ENCODE data around the gene GOLGA1. TPM values are rescaled to one million over a fixed set of nuclear protein-coding genes. Genes with fewer than 3 reads are reported as not detected.

GOLGA1 gene
- total and polyA plus RNA-seq, 2 of the 13 experiments (the other 11 are each of a cell fraction or from before 2014, with no cell fraction given): 12.7 to 15.9 TPM

DNA sequence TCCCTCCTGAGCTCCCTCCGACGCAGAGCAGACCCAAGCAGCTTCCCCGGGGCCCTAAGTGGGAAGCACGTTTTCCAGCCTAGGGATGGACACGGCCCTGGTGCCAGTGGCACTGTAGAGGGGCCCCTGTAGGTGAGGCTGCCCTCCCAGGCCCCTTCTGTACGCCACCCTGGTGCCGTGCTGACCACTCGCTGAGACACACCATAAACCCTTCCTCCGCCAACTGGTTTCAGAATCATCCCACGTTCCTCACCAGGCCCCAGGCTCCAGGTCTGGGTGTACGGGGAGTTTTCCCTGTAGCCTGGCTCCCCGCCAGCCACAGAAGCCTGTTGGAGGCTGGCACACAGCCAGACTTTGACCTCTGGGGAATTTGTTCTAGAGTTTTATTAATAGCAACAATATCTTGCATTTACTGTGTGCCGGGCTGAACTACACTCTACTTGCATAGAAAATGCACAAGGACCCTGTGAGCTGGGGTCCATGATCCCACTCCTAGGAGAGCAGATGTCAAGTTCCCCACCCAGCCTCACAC, 105.8 kb downstream of the GOLGA1 start (continued):
- TF ChIP-seq, protein P1, sequence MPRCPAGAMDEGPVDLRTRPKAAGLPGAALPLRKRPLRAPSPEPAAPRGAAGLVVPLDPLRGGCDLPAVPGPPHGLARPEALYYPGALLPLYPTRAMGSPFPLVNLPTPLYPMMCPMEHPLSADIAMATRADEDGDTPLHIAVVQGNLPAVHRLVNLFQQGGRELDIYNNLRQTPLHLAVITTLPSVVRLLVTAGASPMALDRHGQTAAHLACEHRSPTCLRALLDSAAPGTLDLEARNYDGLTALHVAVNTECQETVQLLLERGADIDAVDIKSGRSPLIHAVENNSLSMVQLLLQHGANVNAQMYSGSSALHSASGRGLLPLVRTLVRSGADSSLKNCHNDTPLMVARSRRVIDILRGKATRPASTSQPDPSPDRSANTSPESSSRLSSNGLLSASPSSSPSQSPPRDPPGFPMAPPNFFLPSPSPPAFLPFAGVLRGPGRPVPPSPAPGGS (CRISPR knock-in tag; IDR thresholded peaks at IDR 0.05): 0 out of 2 replicates have a peak, but pooled peaks have one; percentile 6
- TF ChIP-seq RELA (CRISPR knock-in tag; IDR thresholded peaks at IDR 0.05): no peak
- TF ChIP-seq, protein P2, sequence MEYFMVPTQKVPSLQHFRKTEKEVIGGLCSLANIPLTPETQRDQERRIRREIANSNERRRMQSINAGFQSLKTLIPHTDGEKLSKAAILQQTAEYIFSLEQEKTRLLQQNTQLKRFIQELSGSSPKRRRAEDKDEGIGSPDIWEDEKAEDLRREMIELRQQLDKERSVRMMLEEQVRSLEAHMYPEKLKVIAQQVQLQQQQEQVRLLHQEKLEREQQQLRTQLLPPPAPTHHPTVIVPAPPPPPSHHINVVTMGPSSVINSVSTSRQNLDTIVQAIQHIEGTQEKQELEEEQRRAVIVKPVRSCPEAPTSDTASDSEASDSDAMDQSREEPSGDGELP (IDR thresholded peaks at IDR 0.05; ENCODE audit: borderline replicate concordance, low read depth): no peak
- TF ChIP-seq AGO1 (IDR thresholded peaks at IDR 0.05; ENCODE audit: low read depth, low read length, poor library complexity, severe bottlenecking): no peak
- 0 out of 2 replicates have a peak, but pooled peaks have one; percentile 25 for TF ChIP-seq ZNF598 (CRISPR knock-in tag; IDR thresholded peaks at IDR 0.05; ENCODE audit: borderline replicate concordance)
- TF ChIP-seq, protein P3, sequence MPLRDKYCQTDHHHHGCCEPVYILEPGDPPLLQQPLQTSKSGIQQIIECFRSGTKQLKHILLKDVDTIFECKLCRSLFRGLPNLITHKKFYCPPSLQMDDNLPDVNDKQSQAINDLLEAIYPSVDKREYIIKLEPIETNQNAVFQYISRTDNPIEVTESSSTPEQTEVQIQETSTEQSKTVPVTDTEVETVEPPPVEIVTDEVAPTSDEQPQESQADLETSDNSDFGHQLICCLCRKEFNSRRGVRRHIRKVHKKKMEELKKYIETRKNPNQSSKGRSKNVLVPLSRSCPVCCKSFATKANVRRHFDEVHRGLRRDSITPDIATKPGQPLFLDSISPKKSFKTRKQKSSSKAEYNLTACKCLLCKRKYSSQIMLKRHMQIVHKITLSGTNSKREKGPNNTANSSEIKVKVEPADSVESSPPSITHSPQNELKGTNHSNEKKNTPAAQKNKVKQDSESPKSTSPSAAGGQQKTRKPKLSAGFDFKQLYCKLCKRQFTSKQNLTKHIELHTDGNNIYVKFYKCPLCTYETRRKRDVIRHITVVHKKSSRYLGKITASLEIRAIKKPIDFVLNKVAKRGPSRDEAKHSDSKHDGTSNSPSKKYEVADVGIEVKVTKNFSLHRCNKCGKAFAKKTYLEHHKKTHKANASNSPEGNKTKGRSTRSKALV (CRISPR knock-in tag; IDR thresholded peaks at IDR 0.05): 0 out of 2 replicates have a peak, but pooled peaks have one; percentile 33
- TF ChIP-seq, protein P4, sequence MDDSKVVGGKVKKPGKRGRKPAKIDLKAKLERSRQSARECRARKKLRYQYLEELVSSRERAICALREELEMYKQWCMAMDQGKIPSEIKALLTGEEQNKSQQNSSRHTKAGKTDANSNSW (CRISPR knock-in tag; IDR thresholded peaks at IDR 0.05; ENCODE audit: borderline replicate concordance): no peak
- TF ChIP-seq, protein P5, sequence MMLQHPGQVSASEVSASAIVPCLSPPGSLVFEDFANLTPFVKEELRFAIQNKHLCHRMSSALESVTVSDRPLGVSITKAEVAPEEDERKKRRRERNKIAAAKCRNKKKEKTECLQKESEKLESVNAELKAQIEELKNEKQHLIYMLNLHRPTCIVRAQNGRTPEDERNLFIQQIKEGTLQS (CRISPR knock-in tag; IDR thresholded peaks at IDR 0.05): no peak
- TF ChIP-seq, protein P6, sequence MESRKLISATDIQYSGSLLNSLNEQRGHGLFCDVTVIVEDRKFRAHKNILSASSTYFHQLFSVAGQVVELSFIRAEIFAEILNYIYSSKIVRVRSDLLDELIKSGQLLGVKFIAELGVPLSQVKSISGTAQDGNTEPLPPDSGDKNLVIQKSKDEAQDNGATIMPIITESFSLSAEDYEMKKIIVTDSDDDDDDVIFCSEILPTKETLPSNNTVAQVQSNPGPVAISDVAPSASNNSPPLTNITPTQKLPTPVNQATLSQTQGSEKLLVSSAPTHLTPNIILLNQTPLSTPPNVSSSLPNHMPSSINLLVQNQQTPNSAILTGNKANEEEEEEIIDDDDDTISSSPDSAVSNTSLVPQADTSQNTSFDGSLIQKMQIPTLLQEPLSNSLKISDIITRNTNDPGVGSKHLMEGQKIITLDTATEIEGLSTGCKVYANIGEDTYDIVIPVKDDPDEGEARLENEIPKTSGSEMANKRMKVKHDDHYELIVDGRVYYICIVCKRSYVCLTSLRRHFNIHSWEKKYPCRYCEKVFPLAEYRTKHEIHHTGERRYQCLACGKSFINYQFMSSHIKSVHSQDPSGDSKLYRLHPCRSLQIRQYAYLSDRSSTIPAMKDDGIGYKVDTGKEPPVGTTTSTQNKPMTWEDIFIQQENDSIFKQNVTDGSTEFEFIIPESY (CRISPR knock-in tag; IDR thresholded peaks at IDR 0.05): no peak
- TF ChIP-seq MBNL3 (CRISPR knock-in tag; conservative IDR thresholded peaks at IDR 0.05): no peak
- 0 out of 2 replicates have a peak, but pooled peaks have one; percentile 32 for TF ChIP-seq NFIB (CRISPR knock-in tag; IDR thresholded peaks at IDR 0.05; ENCODE audit: borderline replicate concordance)
- no peak for TF ChIP-seq GATAD1 (CRISPR knock-in tag; IDR thresholded peaks at IDR 0.05)
- TF ChIP-seq, protein P7, sequence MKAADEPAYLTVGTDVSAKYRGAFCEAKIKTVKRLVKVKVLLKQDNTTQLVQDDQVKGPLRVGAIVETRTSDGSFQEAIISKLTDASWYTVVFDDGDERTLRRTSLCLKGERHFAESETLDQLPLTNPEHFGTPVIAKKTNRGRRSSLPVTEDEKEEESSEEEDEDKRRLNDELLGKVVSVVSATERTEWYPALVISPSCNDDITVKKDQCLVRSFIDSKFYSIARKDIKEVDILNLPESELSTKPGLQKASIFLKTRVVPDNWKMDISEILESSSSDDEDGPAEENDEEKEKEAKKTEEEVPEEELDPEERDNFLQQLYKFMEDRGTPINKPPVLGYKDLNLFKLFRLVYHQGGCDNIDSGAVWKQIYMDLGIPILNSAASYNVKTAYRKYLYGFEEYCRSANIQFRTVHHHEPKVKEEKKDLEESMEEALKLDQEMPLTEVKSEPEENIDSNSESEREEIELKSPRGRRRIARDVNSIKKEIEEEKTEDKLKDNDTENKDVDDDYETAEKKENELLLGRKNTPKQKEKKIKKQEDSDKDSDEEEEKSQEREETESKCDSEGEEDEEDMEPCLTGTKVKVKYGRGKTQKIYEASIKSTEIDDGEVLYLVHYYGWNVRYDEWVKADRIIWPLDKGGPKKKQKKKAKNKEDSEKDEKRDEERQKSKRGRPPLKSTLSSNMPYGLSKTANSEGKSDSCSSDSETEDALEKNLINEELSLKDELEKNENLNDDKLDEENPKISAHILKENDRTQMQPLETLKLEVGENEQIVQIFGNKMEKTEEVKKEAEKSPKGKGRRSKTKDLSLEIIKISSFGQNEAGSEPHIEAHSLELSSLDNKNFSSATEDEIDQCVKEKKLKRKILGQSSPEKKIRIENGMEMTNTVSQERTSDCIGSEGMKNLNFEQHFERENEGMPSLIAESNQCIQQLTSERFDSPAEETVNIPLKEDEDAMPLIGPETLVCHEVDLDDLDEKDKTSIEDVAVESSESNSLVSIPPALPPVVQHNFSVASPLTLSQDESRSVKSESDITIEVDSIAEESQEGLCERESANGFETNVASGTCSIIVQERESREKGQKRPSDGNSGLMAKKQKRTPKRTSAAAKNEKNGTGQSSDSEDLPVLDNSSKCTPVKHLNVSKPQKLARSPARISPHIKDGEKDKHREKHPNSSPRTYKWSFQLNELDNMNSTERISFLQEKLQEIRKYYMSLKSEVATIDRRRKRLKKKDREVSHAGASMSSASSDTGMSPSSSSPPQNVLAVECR (CRISPR knock-in tag; IDR thresholded peaks at IDR 0.05; ENCODE audit: borderline replicate concordance): 0 out of 2 replicates have a peak, but pooled peaks have one; percentile 17
- TF ChIP-seq, protein P8, sequence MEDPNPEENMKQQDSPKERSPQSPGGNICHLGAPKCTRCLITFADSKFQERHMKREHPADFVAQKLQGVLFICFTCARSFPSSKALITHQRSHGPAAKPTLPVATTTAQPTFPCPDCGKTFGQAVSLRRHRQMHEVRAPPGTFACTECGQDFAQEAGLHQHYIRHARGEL (CRISPR knock-in tag; IDR thresholded peaks at IDR 0.05): no peak

Measured in HepG2 (cell line).